Activated CD8-positive, alpha-beta memory T cell treated with anti-CD3 and anti-CD28 coated beads, Interleukin-2, amount 10 ng/mL, durations not matched to agents 7 days and 5 days (primary cell): ENCODE measurements around the gene JAM3. TPM values are rescaled to one million over a fixed set of nuclear protein-coding genes. Genes with fewer than 3 reads are reported as not detected.
A peak's percentile ranks its signal among the peaks of the same experiment; 100 is the strongest.

Experiments
- ATAC-seq: fragments of 150-1000 bp; cut with Tn5 transposase; one replicate; pipeline ENCODE4 v1.10.0; 2021; ENCODE audit warnings: moderate library complexity
- CTCF ChIA-PET: fragments of 350-600 bp; sonication (Branson Sonifier 250); formaldehyde crosslinking; loops from one replicate; lab custom pipeline; 2021; ENCODE audit warnings: antibody characterized with exemption; lab: Charles Lee
- DNase-seq: peaks from one replicate; pipeline ENCODE4 v3.0.0-alpha.2; 2020
- H3K27ac Mint-ChIP-seq: one replicate; pipeline ENCODE4 v1.8.0; 2021; ENCODE audit warnings: mild to moderate bottlenecking, mixed read lengths
- H3K27me3 Mint-ChIP-seq: one replicate; pipeline ENCODE4 v1.8.0; 2021; ENCODE audit warnings: mixed read lengths
- H3K36me3 Mint-ChIP-seq: one replicate; pipeline ENCODE4 v1.8.0; 2021; ENCODE audit warnings: mild to moderate bottlenecking, mixed read lengths
- H3K4me1 Mint-ChIP-seq: one replicate; pipeline ENCODE4 v1.8.0; 2021; ENCODE audit warnings: mixed read lengths
- H3K4me3 Mint-ChIP-seq: one replicate; pipeline ENCODE4 v1.8.0; 2021; ENCODE audit warnings: mild to moderate bottlenecking, moderate library complexity, mixed read lengths
- H3K9me3 Mint-ChIP-seq: one replicate; pipeline ENCODE4 v1.8.0; 2022; ENCODE audit warnings: low read depth, mixed read lengths
- total RNA-seq, 2 experiments: library from RNA; stranded (reverse); gene quantifications; one replicate each; pipeline ENCODE4 v1.2.3, GENCODE V29; 2021

Gene JAM3
- total RNA-seq, 2 experiments from 2014 or later = 3.2 to 4.4 TPM

GRCh38 chr11:134032501-134033091, 36.3 kb upstream of the JAM3 start:
- peaks cover 52% of the 10 kb centered on the region for H3K4me1 Mint-ChIP-seq
- ATAC-seq = no peak
- peaks cover 2% of the 10 kb centered on the region for H3K36me3 Mint-ChIP-seq
- peaks cover 5% of the 10 kb centered on the region for H3K27me3 Mint-ChIP-seq
- CTCF ChIA-PET = interaction anchor here (1.0 to 3.3 kb wide), 5 partner anchors 18 to 105 kb away, joined by 3 to 22 read pairs (median 13); no protein-coding TSS in a partner anchor
- peak; percentile 44 for DNase-seq
- no peak overlapping the region for H3K4me3 Mint-ChIP-seq
- H3K9me3 Mint-ChIP-seq = no peaks in the 10 kb centered on the region
- peak overlapping the region; percentile 33 for H3K27ac Mint-ChIP-seq

DNA sequence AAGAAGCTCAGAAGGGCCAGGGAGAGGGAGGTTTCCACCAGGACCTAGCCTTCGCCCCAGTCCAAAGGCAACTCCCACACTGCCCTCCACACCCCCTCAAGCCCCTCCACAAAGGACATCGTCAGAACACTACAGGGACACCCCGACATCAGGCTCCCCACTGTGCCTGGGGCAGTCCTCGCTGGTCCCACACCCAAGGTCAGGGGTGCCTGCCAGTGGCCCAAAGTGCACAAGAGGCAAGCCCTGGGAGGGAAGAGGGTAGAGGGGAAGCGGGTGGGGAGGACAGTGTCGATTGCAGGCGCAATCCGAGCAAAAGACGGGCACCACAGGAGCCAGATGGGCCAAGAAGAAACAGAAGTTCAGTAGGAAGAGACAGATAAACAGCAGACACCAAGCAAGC, 35.6 kb upstream of the JAM3 start:
- ATAC-seq (no peak), DNase-seq (no peak)
- Mint-ChIP-seq H3K9me3 (no peaks in the 10 kb centered on the region), H3K4me1 (peaks cover 51% of the 10 kb centered on the region), H3K27me3 (peaks cover 5% of the 10 kb centered on the region), H3K4me3 (no peak overlapping the region), H3K36me3 (peaks cover 2% of the 10 kb centered on the region), H3K27ac (peak overlapping the region; percentile 58)
- CTCF ChIA-PET = interaction anchor here (1.1 to 3.3 kb wide), 4 partner anchors 17 to 105 kb away, joined by 3 to 22 read pairs (median 16); no protein-coding TSS in a partner anchor

DNA sequence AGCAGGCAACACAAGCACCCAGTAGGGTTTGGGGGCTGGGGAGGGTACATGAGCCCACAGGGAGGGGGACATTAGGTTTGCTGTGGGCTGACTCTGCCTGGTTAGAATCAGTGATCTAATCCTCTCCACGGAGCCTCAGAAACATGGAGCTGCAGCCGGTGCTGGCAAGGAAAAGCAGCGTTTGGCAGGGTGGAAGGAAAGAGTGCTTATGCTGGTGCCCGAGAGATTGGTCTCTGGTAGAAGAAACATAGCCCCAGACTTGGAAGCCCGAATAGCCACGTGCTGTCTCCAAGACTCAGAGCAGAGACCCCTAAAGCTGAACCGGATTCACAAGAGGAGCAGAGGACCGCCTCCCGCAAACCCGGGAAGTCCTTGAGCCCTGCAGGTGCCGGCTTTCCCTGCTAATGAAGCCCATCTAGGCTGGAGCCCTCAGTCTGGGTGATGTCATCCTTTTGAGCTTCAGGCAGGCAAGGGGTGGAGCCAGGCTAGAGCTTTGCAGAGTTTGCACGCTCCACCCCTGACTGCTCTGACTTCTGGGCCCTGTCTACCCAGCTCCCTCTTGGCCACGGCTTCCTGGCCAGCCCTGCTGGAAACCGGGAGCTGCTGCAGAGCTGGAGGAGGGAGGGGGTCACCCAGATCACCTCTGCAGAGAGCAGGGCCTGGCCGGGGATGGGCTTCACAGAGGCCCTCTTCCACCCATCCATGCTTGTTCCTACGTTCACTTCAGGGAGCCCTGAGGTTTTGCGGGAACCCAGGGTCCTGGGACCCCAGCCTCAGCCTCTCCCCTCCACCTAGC, 35.0 kb upstream of the JAM3 start:
- Mint-ChIP-seq H3K36me3 (peaks cover 2% of the 10 kb centered on the region), H3K27ac (peak overlapping the region; percentile 58), H3K27me3 (peaks cover 5% of the 10 kb centered on the region), H3K4me3 (peak overlapping the region; percentile 23), H3K9me3 (no peaks in the 10 kb centered on the region), H3K4me1 (peaks cover 50% of the 10 kb centered on the region)
- CTCF ChIA-PET = interaction anchor here (0.9 to 3.3 kb wide), 9 partner anchors 12 to 106 kb away, joined by 3 to 22 read pairs (median 3); no protein-coding TSS in a partner anchor
- peak; percentile 90 for ATAC-seq
- DNase-seq = peak; percentile 85

GRCh38 chr11:134034496-134035381, 34.1 kb upstream of the JAM3 start:
- Mint-ChIP-seq H3K9me3 (no peaks in the 10 kb centered on the region), H3K4me1 (peaks cover 50% of the 10 kb centered on the region), H3K4me3 (no peak overlapping the region), H3K36me3 (peaks cover 2% of the 10 kb centered on the region), H3K27me3 (peaks cover 2% of the 10 kb centered on the region), H3K27ac (peak overlapping the region; percentile 58)
- ATAC-seq (no peak), DNase-seq (no peak)
- CTCF ChIA-PET = interaction anchor here (0.9 to 3.3 kb wide), 9 partner anchors 11 to 107 kb away, joined by 3 to 22 read pairs (median 3); no protein-coding TSS in a partner anchor

GRCh38 chr11:134036492-134037045, 32.3 kb upstream of the JAM3 start:
- no peaks in the 10 kb centered on the region for H3K27me3 Mint-ChIP-seq
- H3K4me1 Mint-ChIP-seq = peaks cover 50% of the 10 kb centered on the region
- DNase-seq (no peak), ATAC-seq (peak; percentile 13)
- no peaks in the 10 kb centered on the region for H3K9me3 Mint-ChIP-seq
- CTCF ChIA-PET = interaction anchor here (0.6 to 6.9 kb wide), 5 partner anchors 9 to 113 kb away, joined by 3 to 40 read pairs (median 3); no protein-coding TSS in a partner anchor
- peaks cover 2% of the 10 kb centered on the region for H3K36me3 Mint-ChIP-seq
- peak overlapping the region; percentile 79 for H3K4me3 Mint-ChIP-seq
- H3K27ac Mint-ChIP-seq = peak overlapping the region; percentile 86

GRCh38 chr11:134037046-134037908, 31.6 kb upstream of the JAM3 start:
- Mint-ChIP-seq H3K27me3 (no peaks in the 10 kb centered on the region), H3K27ac (peak overlapping the region; percentile 86), H3K9me3 (no peaks in the 10 kb centered on the region), H3K4me3 (peak overlapping the region; percentile 79), H3K36me3 (peaks cover 2% of the 10 kb centered on the region), H3K4me1 (peaks cover 47% of the 10 kb centered on the region)
- DNase-seq (peak; percentile 71), ATAC-seq (peak; percentile 62)
- CTCF ChIA-PET = interaction anchor here (0.7 to 6.9 kb wide), 8 partner anchors 8 to 239 kb away, joined by 3 to 40 read pairs (median 6); no protein-coding TSS in a partner anchor

- Mint-ChIP-seq H3K4me1 (peaks cover 32% of the 10 kb centered on the region), H3K4me3 (no peak overlapping the region), H3K27ac (no peak overlapping the region), H3K9me3 (no peaks in the 10 kb centered on the region), H3K27me3 (no peaks in the 10 kb centered on the region), H3K36me3 (peaks cover 2% of the 10 kb centered on the region)
- CTCF ChIA-PET = interaction anchor here (1.0 to 6.9 kb wide), 4 partner anchors 9 to 111 kb away, joined by 3 to 40 read pairs (median 6); no protein-coding TSS in a partner anchor
- no peak for ATAC-seq
- no peak for DNase-seq
These were observed 29.9 kb upstream of the JAM3 start for GRCh38 chr11:134038897-134039470.

- H3K27me3 Mint-ChIP-seq = no peaks in the 10 kb centered on the region
- CTCF ChIA-PET = interaction anchor here (1.3 to 6.9 kb wide), 5 partner anchors 10 to 113 kb away, joined by 3 to 40 read pairs (median 4); partner anchors contain the start of gene JAM3
- H3K4me3 Mint-ChIP-seq = no peak overlapping the region
- H3K9me3 Mint-ChIP-seq = no peaks in the 10 kb centered on the region
- ATAC-seq (no peak), DNase-seq (no peak)
- H3K27ac Mint-ChIP-seq = no peak overlapping the region
- peaks cover 2% of the 10 kb centered on the region for H3K36me3 Mint-ChIP-seq
- H3K4me1 Mint-ChIP-seq = peaks cover 23% of the 10 kb centered on the region
These were observed 29.0 kb upstream of the JAM3 start for GRCh38 chr11:134039726-134040385.

DNA sequence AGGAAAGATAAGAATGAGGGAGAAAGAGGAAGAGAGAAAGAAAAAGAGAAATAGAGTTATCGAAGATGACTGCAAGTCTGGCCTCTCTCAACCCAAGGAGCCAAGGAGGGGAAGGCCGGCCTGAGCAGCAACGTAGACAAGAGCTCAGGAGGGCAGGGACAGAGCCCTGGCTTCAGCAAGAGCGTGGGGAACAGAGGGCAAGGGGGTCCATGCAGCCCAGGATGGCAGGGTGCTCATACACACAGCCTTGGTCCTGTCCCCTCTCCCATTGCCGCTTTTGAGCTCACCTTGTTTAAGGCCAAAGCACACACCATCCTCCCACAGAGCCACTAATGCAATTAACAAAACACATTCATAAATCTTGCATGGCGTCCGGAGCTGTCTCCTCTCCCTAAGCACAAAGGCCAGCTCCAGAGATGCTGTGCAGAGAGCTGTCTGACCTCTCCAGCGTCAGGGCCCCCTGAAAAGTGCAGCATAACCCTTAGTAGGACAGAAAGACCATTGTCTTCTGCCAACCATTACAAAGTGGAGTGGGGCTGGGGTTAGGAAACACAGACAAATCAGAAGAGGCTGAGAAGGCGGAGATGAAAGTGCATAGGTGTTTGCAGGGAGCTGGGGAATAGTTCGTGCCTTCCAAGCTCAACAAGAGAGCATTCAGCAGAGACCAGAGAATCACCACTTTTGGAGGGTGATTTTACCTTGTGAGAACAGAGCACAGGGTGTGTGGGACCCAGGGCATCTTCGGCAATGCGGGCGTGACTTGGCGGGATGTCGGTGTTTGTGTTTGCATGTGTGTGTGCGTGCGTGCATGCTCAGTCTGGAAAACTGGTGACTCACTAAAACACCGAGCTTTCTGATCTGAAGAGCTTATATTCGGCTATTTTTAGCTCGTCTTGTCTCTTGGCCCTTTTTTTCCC, 28.2 kb upstream of the JAM3 start:
- no peak overlapping the region for H3K27ac Mint-ChIP-seq
- CTCF ChIA-PET = interaction anchor here (1.2 to 6.9 kb wide), 5 partner anchors 10 to 114 kb away, joined by 3 to 40 read pairs (median 3); partner anchors contain the start of gene JAM3
- DNase-seq = no peak
- no peaks in the 10 kb centered on the region for H3K27me3 Mint-ChIP-seq
- H3K4me3 Mint-ChIP-seq = no peak overlapping the region
- H3K4me1 Mint-ChIP-seq = peaks cover 18% of the 10 kb centered on the region
- ATAC-seq = no peak
- no peaks in the 10 kb centered on the region for H3K9me3 Mint-ChIP-seq
- peaks cover 2% of the 10 kb centered on the region for H3K36me3 Mint-ChIP-seq

- H3K4me3 Mint-ChIP-seq = no peak overlapping the region
- CTCF ChIA-PET = interaction anchor here (1.2 to 6.9 kb wide), 2 partner anchors 10 to 98 kb away, joined by 3 to 40 read pairs; no protein-coding TSS in a partner anchor
- peaks cover 2% of the 10 kb centered on the region for H3K27me3 Mint-ChIP-seq
- H3K27ac Mint-ChIP-seq = no peak overlapping the region
- DNase-seq (no peak), ATAC-seq (no peak)
- no peaks in the 10 kb centered on the region for H3K9me3 Mint-ChIP-seq
- no peaks in the 10 kb centered on the region for H3K36me3 Mint-ChIP-seq
- peaks cover 13% of the 10 kb centered on the region for H3K4me1 Mint-ChIP-seq
These were observed 27.5 kb upstream of the JAM3 start for GRCh38 chr11:134041349-134041748.
